Liver (tissue), 9 donors: ENCODE measurements around the gene DAB1. TPM values are rescaled to one million over a fixed set of nuclear protein-coding genes. Genes with fewer than 3 reads are reported as not detected.

Source experiments
- DNase-seq: peaks from one replicate; pipeline ENCODE4 v3.0.0-alpha.2; 2017; ENCODE audit warnings: low spot score
- H3K27ac ChIP-seq, 2 donors: one replicate each; pipeline ENCODE4 v1.7.0; 2013; ENCODE audit warnings: inconsistent platforms in 2 of 2, low read length in 2 of 2, control low read depth in 1 of 2, low read depth in 1 of 2, mild to moderate bottlenecking in 1 of 2
- H3K27me3 ChIP-seq, 4 donors: one replicate each; pipeline versions ENCODE4 v1.6.1 to v1.7.0; 2013; ENCODE audit warnings: low read length in 3 of 4, inconsistent platforms in 1 of 4, mild to moderate bottlenecking in 1 of 4, moderate library complexity in 1 of 4; ENCODE audit not compliant: control insufficient read depth in 4 of 4, insufficient read depth in 4 of 4
- H3K36me3 ChIP-seq, 4 donors: one replicate each; pipeline versions ENCODE4 v1.6.1 to v1.7.0; 2013; ENCODE audit warnings: low read length in 3 of 4, mild to moderate bottlenecking in 3 of 4, low read depth in 1 of 4, moderate library complexity in 1 of 4; ENCODE audit not compliant: control insufficient read depth in 4 of 4, insufficient read depth in 3 of 4
- H3K4me1 ChIP-seq, 4 donors: one replicate each; pipeline versions ENCODE4 v1.6.1 to v1.7.0; 2013; ENCODE audit warnings: low read length in 3 of 4, mild to moderate bottlenecking in 3 of 4, moderate library complexity in 1 of 4; ENCODE audit not compliant: control insufficient read depth in 4 of 4, insufficient read depth in 4 of 4
- H3K4me3 ChIP-seq, 3 donors: one replicate each; pipeline versions ENCODE4 v1.6.1 to v1.7.0; 2013; ENCODE audit warnings: low read length in 3 of 3, control low read depth in 1 of 3, low read depth in 1 of 3, mild to moderate bottlenecking in 1 of 3
- H3K9ac ChIP-seq, 2 donors: one replicate each; pipeline ENCODE4 v1.7.0; 2013; ENCODE audit warnings: low read length in 2 of 2, mild to moderate bottlenecking in 2 of 2, moderate library complexity in 2 of 2, control low read depth in 1 of 2, low read depth in 1 of 2
- H3K9me3 ChIP-seq, 4 donors: one replicate each; pipeline versions ENCODE4 v1.6.1 to v1.7.0; 2013; ENCODE audit warnings: low read length in 3 of 4; ENCODE audit not compliant: control insufficient read depth in 4 of 4
- CTCF ChIP-seq: fragments of 150-350 bp; IDR thresholded peaks from 2 replicates; pipeline ENCODE4 v1.5.1; 2017; ENCODE audit warnings: improper control_type of control experiment, low read depth, low read length; ENCODE audit not compliant: missing input control
- EGR1 ChIP-seq, 2 donors: IDR thresholded peaks; 2 replicates each; pipeline ENCODE4 v1.6.1; 2016 to 2018; ENCODE audit warnings: antibody characterized with exemption in 2 of 2, low read depth in 2 of 2
- FOXA1 ChIP-seq: IDR thresholded peaks from 2 replicates; pipeline ENCODE4 v1.6.1; 2016; ENCODE audit warnings: antibody characterized with exemption
- FOXA2 ChIP-seq: IDR thresholded peaks from 2 replicates; pipeline ENCODE4 v1.6.1; 2016; ENCODE audit warnings: antibody characterized with exemption
- GABPA ChIP-seq, 2 donors: IDR thresholded peaks in 1 of 2; conservative IDR thresholded peaks in 1 of 2; 2 replicates each; pipeline ENCODE4 v1.6.1; 2016; ENCODE audit warnings: antibody characterized with exemption in 2 of 2, mild to moderate bottlenecking in 1 of 2, moderate library complexity in 1 of 2
- HNF4A ChIP-seq, 2 donors: conservative IDR thresholded peaks; 2 replicates each; pipeline ENCODE4 v1.6.1; 2016; ENCODE audit warnings: antibody characterized with exemption in 2 of 2, mild to moderate bottlenecking in 2 of 2
- HNF4G ChIP-seq: IDR thresholded peaks from 2 replicates; pipeline ENCODE4 v1.6.1; 2016; ENCODE audit warnings: antibody characterized with exemption
- JUND ChIP-seq, 2 donors: IDR thresholded peaks; 2 replicates each; pipeline ENCODE4 v1.6.1; 2016; ENCODE audit warnings: antibody characterized with exemption in 2 of 2
- NR2F2 ChIP-seq: IDR thresholded peaks from 2 replicates; pipeline ENCODE4 v1.6.1; 2016; ENCODE audit warnings: antibody characterized with exemption
- RAD21 ChIP-seq, 2 donors: IDR thresholded peaks; 2 replicates each; pipeline ENCODE4 v1.6.1; 2016; ENCODE audit warnings: antibody characterized with exemption in 2 of 2, mild to moderate bottlenecking in 2 of 2
- REST ChIP-seq: IDR thresholded peaks from 2 replicates; pipeline ENCODE4 v1.6.1; 2016; ENCODE audit warnings: antibody characterized with exemption, mild to moderate bottlenecking
- RXRA ChIP-seq, 2 donors: IDR thresholded peaks; 2 replicates each; pipeline ENCODE4 v1.6.1; 2017 to 2018; ENCODE audit warnings: antibody characterized with exemption in 2 of 2, mild to moderate bottlenecking in 1 of 2
- SP1 ChIP-seq: IDR thresholded peaks from 2 replicates; pipeline ENCODE4 v1.6.1; 2018; ENCODE audit warnings: antibody characterized with exemption, mild to moderate bottlenecking
- TAF1 ChIP-seq: conservative IDR thresholded peaks from 2 replicates; pipeline ENCODE4 v1.6.1; 2016; ENCODE audit warnings: antibody characterized with exemption, mild to moderate bottlenecking
- YY1 ChIP-seq: IDR thresholded peaks from 2 replicates; pipeline ENCODE4 v1.6.1; 2016; ENCODE audit warnings: antibody characterized with exemption, mild to moderate bottlenecking
- ZBTB33 ChIP-seq: IDR thresholded peaks from 2 replicates; pipeline ENCODE4 v1.6.1; 2016; ENCODE audit warnings: antibody characterized with exemption
- WGBS: extraction: QIAGEN DNeasy Blood & Tissue Kit; methylation state at CpG from one replicate; pipeline ENCODE4 v1.1.7; 2013; 5-methylcytosine and 5-hydroxymethylcytosine counted together
- polyA plus RNA-seq, 2 donors: library from polyadenylated mRNA; stranded (reverse) in 1 of 2; unstranded in 1 of 2; fragments of 200-250 nt in 1 of 2; fragments of >200 nt in 1 of 2; fragmentation: Nextera tagmentation in 1 of 2; extraction: Ambion mirVana in 1 of 2; gene quantifications; one replicate each; pipeline versions ENCODE4 v1.2.1 to v1.2.3, GENCODE V29; 2013 to 2015
- total RNA-seq, 2 donors: library from RNA; depleted of rRNA; stranded (reverse); fragments of >200 nt; gene quantifications; one replicate each; pipeline ENCODE4 v1.2.3, GENCODE V29; 2014
- TF ChIP-seq, protein P1 (sequence below): IDR thresholded peaks from 2 replicates; pipeline ENCODE4 v1.6.1; 2016; ENCODE audit warnings: antibody characterized with exemption
- donor health status: healthy.
- donor health status: healthy.
- donor health status: healthy.
- donor health status: healthy.
- donor health status: healthy.

DAB1 gene
- total and polyA plus RNA-seq, 4 donors, result 0.54 to 1.7 (median 1.2) TPM

GRCh38 chr1:56965191-56965590 is 458.7 kb downstream of the DAB1 start:
- Histone ChIP-seq H3K27ac (peak overlapping the region; percentile 91 to 93), H3K27me3 (no peaks in the 10 kb centered on the region), H3K4me3 (peak overlapping the region; percentile 59 to 93 (median 90)), H3K9ac (peak overlapping the region; percentile 76 to 99), H3K4me1 (peaks cover 3 to 54% (median 19%) of the 10 kb centered on the region in 4 donors), H3K9me3 (no peaks in the 10 kb centered on the region), H3K36me3 (peaks cover 0 to 6% (median 0%) of the 10 kb centered on the region in 4 donors)
- TF ChIP-seq REST, result no peak
- no peak for TF ChIP-seq TAF1
- TF ChIP-seq GABPA (IDR thresholded peaks at IDR 0.05 in 1 of 2, conservative IDR thresholded peaks at IDR 0.05 in 1 of 2), result no peak
- TF ChIP-seq RAD21 (IDR thresholded peaks at IDR 0.05), result no peak
- TF ChIP-seq ZBTB33, result no peak
- TF ChIP-seq HNF4G, result no peak
- TF ChIP-seq YY1, result no peak
- TF ChIP-seq NR2F2, result no peak
- TF ChIP-seq FOXA1, result no peak
- TF ChIP-seq RXRA (IDR thresholded peaks at IDR 0.05), result no peak
- no peak for TF ChIP-seq FOXA2
- no peak for TF ChIP-seq HNF4A (conservative IDR thresholded peaks at IDR 0.05)
- no peak for TF ChIP-seq SP1
- TF ChIP-seq CTCF, result no peak
- TF ChIP-seq, protein P1, sequence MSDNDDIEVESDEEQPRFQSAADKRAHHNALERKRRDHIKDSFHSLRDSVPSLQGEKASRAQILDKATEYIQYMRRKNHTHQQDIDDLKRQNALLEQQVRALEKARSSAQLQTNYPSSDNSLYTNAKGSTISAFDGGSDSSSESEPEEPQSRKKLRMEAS, result no peak
- TF ChIP-seq EGR1 (IDR thresholded peaks at IDR 0.05; ENCODE audit: low read depth in 2 of 2), result no peak
- TF ChIP-seq JUND (IDR thresholded peaks at IDR 0.05), result no peak
- 33% methylated on average over 3 of the region's 3 CpGs for WGBS
- no peak for DNase-seq
